Measurements from ENCODE around the gene AP2M1.
A peak's percentile ranks its signal among the peaks of the same experiment; 100 is the strongest.

AP2M1 gene

GRCh38 chr3:184183679-184184078 is 9.0 kb downstream of the AP2M1 start:
- DNase-seq: no peak

- DNase-seq: no peak
Measured at GRCh38 chr3:184184546-184185230, 10.0 kb downstream of the AP2M1 start.

- DNase-seq: peak; percentile 99
Measured at GRCh38 chr3:184185461-184186183, 11.0 kb downstream of the AP2M1 start.

- no peak for DNase-seq
Measured at GRCh38 chr3:184186184-184186901, 11.7 kb downstream of the AP2M1 start, which contains the start of gene ABCF3. TSS of gene ABCF3 (plus strand) at chr3:184186199. CDS start at chr3:184186208, 9 bp downstream.

- no peak for DNase-seq
Measured at GRCh38 chr3:184186902-184187207, 12.2 kb downstream of the AP2M1 start.

- no peak for DNase-seq
Measured at GRCh38 chr3:184188080-184188479, 13.4 kb downstream of the AP2M1 start.

- DNase-seq: no peak
Measured at GRCh38 chr3:184189421-184189820, 14.8 kb downstream of the AP2M1 start.

GRCh38 chr3:184192889-184193288 is 18.2 kb downstream of the AP2M1 start:
- no peak for DNase-seq

- no peak for DNase-seq
Measured at GRCh38 chr3:184193991-184194539, 19.4 kb downstream of the AP2M1 start.

- no peak for DNase-seq
Measured at GRCh38 chr3:184196536-184196935, 21.9 kb downstream of the AP2M1 start.

- no peak for DNase-seq
Measured at GRCh38 chr3:184198509-184198908, 23.9 kb downstream of the AP2M1 start.

GRCh38 chr3:184200825-184201224 is 26.2 kb downstream of the AP2M1 start:
- no peak for DNase-seq

- no peak for DNase-seq
Measured at GRCh38 chr3:184203526-184203925, 28.9 kb downstream of the AP2M1 start.

GRCh38 chr3:184209146-184209923 is 34.7 kb downstream of the AP2M1 start:
- no peak for DNase-seq

- no peak for DNase-seq
Measured at GRCh38 chr3:184211297-184211696, 36.6 kb downstream of the AP2M1 start.

GRCh38 chr3:184211718-184212117 is 37.1 kb downstream of the AP2M1 start:
- no peak for DNase-seq

- no peak for DNase-seq
Measured at GRCh38 chr3:184218814-184219213, 44.2 kb downstream of the AP2M1 start.

GRCh38 chr3:184222521-184222920 is 47.9 kb downstream of the AP2M1 start:
- no peak for DNase-seq

GRCh38 chr3:184223946-184224345 is 49.3 kb downstream of the AP2M1 start:
- no peak for DNase-seq

- no peak for DNase-seq
Measured at GRCh38 chr3:184227481-184227935, 52.9 kb downstream of the AP2M1 start.

GRCh38 chr3:184228376-184229137 is 53.9 kb downstream of the AP2M1 start:
- no peak for DNase-seq

Measured in DMS 273 treated with DMSO at 0.1 percent for 48 hours (cell line).